H9 (cell line): ENCODE results near the gene UGT1A5. TPM values are rescaled to one million over a fixed set of nuclear protein-coding genes. Genes with fewer than 3 reads are reported as not detected.
"Not testable (repeated sequence)": the region's sequence is repeated elsewhere in the genome, so short reads cannot be mapped to it uniquely, and the experiment has no call there.

Experiments
- DNase-seq: peaks from one replicate; pipeline ENCODE4 v3.0.0-alpha.2; 2017
- H2AFZ ChIP-seq: one replicate; pipeline ENCODE4 v1.6.1; 2013; ENCODE audit warnings: mild to moderate bottlenecking, low read length, control low read depth, moderate library complexity
- H2AK5ac ChIP-seq: 2 replicates; pipeline ENCODE4 v1.6.1; 2013; ENCODE audit warnings: low read length, control low read depth, mixed read lengths; ENCODE audit not compliant: insufficient read length
- H2BK120ac ChIP-seq: one replicate; pipeline ENCODE4 v1.6.1; 2013; ENCODE audit warnings: low read depth, mild to moderate bottlenecking, low read length, control low read depth, inconsistent platforms; ENCODE audit not compliant: poor library complexity, severe bottlenecking
- H2BK12ac ChIP-seq: 2 replicates; pipeline ENCODE4 v1.6.1; 2013; ENCODE audit warnings: low read length, control low read depth, mixed read lengths, low read depth; ENCODE audit not compliant: insufficient read length
- H2BK15ac ChIP-seq: 2 replicates; pipeline ENCODE4 v1.6.1; 2013; ENCODE audit warnings: low read depth, low read length, control low read depth
- H2BK20ac ChIP-seq: one replicate; pipeline ENCODE4 v1.6.1; 2013; ENCODE audit warnings: low read depth, mild to moderate bottlenecking, low read length, control low read depth, inconsistent platforms; ENCODE audit not compliant: poor library complexity, severe bottlenecking
- H2BK5ac ChIP-seq: 2 replicates; pipeline ENCODE4 v1.6.1; 2013; ENCODE audit warnings: low read length, control low read depth, mixed read lengths; ENCODE audit not compliant: insufficient read length
- H3K14ac ChIP-seq: 2 replicates; pipeline ENCODE4 v1.6.1; 2013; ENCODE audit warnings: low read length, control low read depth; ENCODE audit not compliant: insufficient read depth
- H3K18ac ChIP-seq: 2 replicates; pipeline ENCODE4 v1.6.1; 2013; ENCODE audit warnings: low read depth, mild to moderate bottlenecking, mixed read lengths, low read length, control low read depth; ENCODE audit not compliant: insufficient read length
- H3K23ac ChIP-seq: 2 replicates; pipeline ENCODE4 v1.6.1; 2013; ENCODE audit warnings: low read length, control low read depth, mixed read lengths, low read depth; ENCODE audit not compliant: insufficient read length
- H3K23me2 ChIP-seq: 2 replicates; pipeline ENCODE4 v1.6.1; 2013; ENCODE audit warnings: low read depth, mild to moderate bottlenecking, mixed read lengths, low read length, control low read depth; ENCODE audit not compliant: insufficient read length, poor library complexity, severe bottlenecking
- H3K27ac ChIP-seq: 2 replicates; pipeline ENCODE4 v1.5.1; 2013; ENCODE audit warnings: low read length, control low read depth, mixed read lengths, low read depth; ENCODE audit not compliant: insufficient read length
- H3K27me3 ChIP-seq: 2 replicates; pipeline ENCODE4 v1.6.1; 2013; ENCODE audit warnings: low read length, control low read depth, inconsistent platforms; ENCODE audit not compliant: insufficient read depth
- H3K4ac ChIP-seq: 2 replicates; pipeline ENCODE4 v1.6.1; 2013; ENCODE audit warnings: low read depth, mild to moderate bottlenecking, control low read depth, inconsistent platforms, low read length, moderate library complexity
- H3K4me1 ChIP-seq: 2 replicates; pipeline ENCODE4 v1.6.1; 2013; ENCODE audit warnings: low read length, control low read depth, inconsistent platforms; ENCODE audit not compliant: insufficient read depth
- H3K4me2 ChIP-seq: 2 replicates; pipeline ENCODE4 v1.6.1; 2013; ENCODE audit warnings: low read length, control low read depth, mixed read lengths; ENCODE audit not compliant: insufficient read length, insufficient read depth
- H3K56ac ChIP-seq: 2 replicates; pipeline ENCODE4 v1.6.1; 2013; ENCODE audit warnings: low read depth, mild to moderate bottlenecking, mixed read lengths, low read length, control low read depth; ENCODE audit not compliant: insufficient read length
- H3K79me1 ChIP-seq: 2 replicates; pipeline ENCODE4 v1.6.1; 2013; ENCODE audit warnings: low read depth, mild to moderate bottlenecking, moderate library complexity, low read length, control low read depth, inconsistent platforms; ENCODE audit not compliant: insufficient read depth, poor library complexity, severe bottlenecking
- H3K79me2 ChIP-seq: 2 replicates; pipeline ENCODE4 v1.6.1; 2013; ENCODE audit warnings: low read length, control low read depth, inconsistent platforms; ENCODE audit not compliant: insufficient read depth
- H3K9ac ChIP-seq: 2 replicates; pipeline ENCODE4 v1.6.1; 2013; ENCODE audit warnings: low read length, control low read depth, mixed read lengths; ENCODE audit not compliant: insufficient read length; ENCODE audit errors: extremely low read depth
- H3K9me3 ChIP-seq: one replicate; pipeline ENCODE4 v1.6.1; 2013; ENCODE audit warnings: low read depth, low read length, inconsistent platforms; ENCODE audit not compliant: control insufficient read depth
- H3T11ph ChIP-seq: one replicate; pipeline ENCODE4 v1.6.1; 2013; ENCODE audit warnings: mild to moderate bottlenecking, low read length, control low read depth, inconsistent platforms
- H4K20me1 ChIP-seq: one replicate; pipeline ENCODE4 v1.6.1; 2013; ENCODE audit not compliant: control insufficient read depth, insufficient read length, insufficient read depth
- H4K5ac ChIP-seq: 2 replicates; pipeline ENCODE4 v1.6.1; 2013; ENCODE audit warnings: low read depth, mild to moderate bottlenecking, mixed read lengths, low read length, control low read depth; ENCODE audit not compliant: insufficient read length
- H4K8ac ChIP-seq: replicated peaks from 2 replicates; pipeline ENCODE4 v1.6.1; 2013; ENCODE audit warnings: low read length, control low read depth, mixed read lengths, low read depth; ENCODE audit not compliant: insufficient read length
- H4K91ac ChIP-seq: 2 replicates; pipeline ENCODE4 v1.6.1; 2013; ENCODE audit warnings: low read depth, mild to moderate bottlenecking, moderate library complexity, mixed read lengths, low read length, control low read depth; ENCODE audit not compliant: insufficient read length
- H3K27ac Mint-ChIP-seq, 3 experiments: 2 replicates in 2 of 3; 3 replicates in 1 of 3; pipeline ENCODE4 v1.8.0; 2020 to 2021; ENCODE audit warnings: mixed read lengths in 3 of 3, mild to moderate bottlenecking in 1 of 3, moderate library complexity in 1 of 3
- H3K27me3 Mint-ChIP-seq: 2 replicates; pipeline ENCODE4 v1.8.0; 2021; ENCODE audit warnings: low read depth, mild to moderate bottlenecking, moderate library complexity, mixed read lengths
- H3K36me3 Mint-ChIP-seq, 3 experiments: 2 replicates in 2 of 3; 3 replicates in 1 of 3; pipeline ENCODE4 v1.8.0; 2020 to 2021; ENCODE audit warnings: low read depth in 3 of 3, mixed read lengths in 3 of 3; ENCODE audit not compliant: insufficient read depth in 1 of 3
- H3K4me1 Mint-ChIP-seq, 2 experiments: 2 replicates each; pipeline ENCODE4 v1.8.0; 2020; ENCODE audit warnings: mixed read lengths in 2 of 2
- H3K4me3 Mint-ChIP-seq, 2 experiments: 2 replicates in 1 of 2; 3 replicates in 1 of 2; pipeline ENCODE4 v1.8.0; 2020 to 2021; ENCODE audit warnings: mild to moderate bottlenecking in 2 of 2, mixed read lengths in 2 of 2, moderate library complexity in 1 of 2
- H3K9me3 Mint-ChIP-seq, 2 experiments: 2 replicates in 1 of 2; 3 replicates in 1 of 2; pipeline ENCODE4 v1.8.0; 2020; ENCODE audit warnings: mild to moderate bottlenecking in 2 of 2, mixed read lengths in 2 of 2, moderate library complexity in 1 of 2
- WGBS: extraction: QIAGEN DNeasy Blood & Tissue Kit; methylation state at CpG from one replicate; pipeline ENCODE4 v1.1.7; 2013; ENCODE audit warnings: missing lambda C conversion rate, low lambda C conversion rate, mixed read lengths; ENCODE audit not compliant: insufficient read length; ENCODE audit errors: extremely low coverage; 5-methylcytosine and 5-hydroxymethylcytosine counted together
- total RNA-seq: library from RNA; stranded (reverse); gene quantifications from 2 replicates; pipeline ENCODE4 v1.2.1, GENCODE V29; 2021
- TF ChIP-seq, protein P1 (sequence below): fragments of 200-600 bp; sonication (generic); conservative IDR thresholded peaks from 3 replicates; pipeline ENCODE4 v1.8.0; 2021; ENCODE audit warnings: antibody characterized with exemption, mild to moderate bottlenecking

Gene UGT1A5
- total RNA-seq, 1 experiment from 2014 or later = not detected

DNA sequence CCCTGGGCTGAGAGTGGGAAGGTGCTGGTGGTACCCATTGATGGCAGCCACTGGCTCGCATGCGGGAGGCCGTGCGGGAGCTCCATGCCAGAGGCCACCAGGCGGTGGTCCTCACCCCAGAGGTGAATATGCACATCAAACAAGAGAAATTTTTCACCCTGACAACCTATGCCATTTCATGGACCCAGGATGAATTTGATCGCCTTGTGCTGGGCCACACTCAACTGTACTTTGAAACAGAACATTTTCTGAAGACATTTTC is 34.5 kb downstream of the UGT1A5 start:
- Histone ChIP-seq H3K79me1 (no peaks in the 10 kb centered on the region), H3K18ac (no peak overlapping the region), H3K4ac (no peak overlapping the region), H3K4me2 (no peak overlapping the region), H2BK15ac (no peak overlapping the region), H2BK5ac (no peak overlapping the region), H3K27me3 (no peaks in the 10 kb centered on the region), H2BK12ac (no peak overlapping the region), H2BK120ac (no peak overlapping the region), H3K9ac (no peak overlapping the region), H3K14ac (no peak overlapping the region), H3K56ac (no peak overlapping the region), H4K5ac (no peak overlapping the region), H2AFZ (no peak overlapping the region), H3K23me2 (no peaks in the 10 kb centered on the region), H4K91ac (no peak overlapping the region), H3K79me2 (no peaks in the 10 kb centered on the region), H3K27ac (no peak overlapping the region), H3K4me1 (no peaks in the 10 kb centered on the region), H4K8ac (no peak overlapping the region), H3K9me3 (no peaks in the 10 kb centered on the region), H3T11ph (no peak overlapping the region), H4K20me1 (no peaks in the 10 kb centered on the region), H3K23ac (no peak overlapping the region), H2BK20ac (no peak overlapping the region), H2AK5ac (no peak overlapping the region)
- no CpG with 5 or more reads among the region's 6 CpGs for WGBS
- Mint-ChIP-seq H3K4me3 (no peak overlapping the region), H3K9me3 (peaks cover 38 to 46% of the 10 kb centered on the region in 2 experiments), H3K36me3 (peaks cover 8 to 19% (median 9%) of the 10 kb centered on the region in 3 experiments; a peak in 5 of 7 replicates), H3K27me3 (peaks cover 14% of the 10 kb centered on the region), H3K27ac (no peak overlapping the region), H3K4me1 (no peaks in the 10 kb centered on the region)
- TF ChIP-seq, protein P1, sequence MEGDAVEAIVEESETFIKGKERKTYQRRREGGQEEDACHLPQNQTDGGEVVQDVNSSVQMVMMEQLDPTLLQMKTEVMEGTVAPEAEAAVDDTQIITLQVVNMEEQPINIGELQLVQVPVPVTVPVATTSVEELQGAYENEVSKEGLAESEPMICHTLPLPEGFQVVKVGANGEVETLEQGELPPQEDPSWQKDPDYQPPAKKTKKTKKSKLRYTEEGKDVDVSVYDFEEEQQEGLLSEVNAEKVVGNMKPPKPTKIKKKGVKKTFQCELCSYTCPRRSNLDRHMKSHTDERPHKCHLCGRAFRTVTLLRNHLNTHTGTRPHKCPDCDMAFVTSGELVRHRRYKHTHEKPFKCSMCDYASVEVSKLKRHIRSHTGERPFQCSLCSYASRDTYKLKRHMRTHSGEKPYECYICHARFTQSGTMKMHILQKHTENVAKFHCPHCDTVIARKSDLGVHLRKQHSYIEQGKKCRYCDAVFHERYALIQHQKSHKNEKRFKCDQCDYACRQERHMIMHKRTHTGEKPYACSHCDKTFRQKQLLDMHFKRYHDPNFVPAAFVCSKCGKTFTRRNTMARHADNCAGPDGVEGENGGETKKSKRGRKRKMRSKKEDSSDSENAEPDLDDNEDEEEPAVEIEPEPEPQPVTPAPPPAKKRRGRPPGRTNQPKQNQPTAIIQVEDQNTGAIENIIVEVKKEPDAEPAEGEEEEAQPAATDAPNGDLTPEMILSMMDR = no peak
- DNase-seq = no peak

- H3K56ac ChIP-seq, H4K91ac ChIP-seq: not testable (repeated sequence)
- WGBS = no CpG with 5 or more reads among the region's 2 CpGs
These were observed 38.0 kb downstream of the UGT1A5 start for GRCh38 chr2:233750689-233751088.

More at GRCh38 chr2:233750689-233751088, 38.0 kb downstream of the UGT1A5 start:
- not testable (repeated sequence) for H2BK5ac ChIP-seq, H3K79me2 ChIP-seq, H2BK20ac ChIP-seq, H2BK12ac ChIP-seq, H3K27ac ChIP-seq, H4K8ac ChIP-seq, H3K9ac ChIP-seq, H2AFZ ChIP-seq, H4K5ac ChIP-seq, H2BK120ac ChIP-seq, H3K4ac ChIP-seq, H3K4me1 Mint-ChIP-seq, H3K4me2 ChIP-seq, H3K14ac ChIP-seq, H3K18ac ChIP-seq, H3K23ac ChIP-seq, H3K27ac Mint-ChIP-seq, H2AK5ac ChIP-seq, H3K27me3 ChIP-seq, H3K9me3 ChIP-seq, H3K79me1 ChIP-seq, H3T11ph ChIP-seq, H3K4me1 ChIP-seq, H3K4me3 Mint-ChIP-seq, DNase-seq, H2BK15ac ChIP-seq, H4K20me1 ChIP-seq, H3K23me2 ChIP-seq
- Mint-ChIP-seq H3K36me3 (peaks cover 8 to 19% (median 9%) of the 10 kb centered on the region in 3 experiments; a peak in 6 of 7 replicates), H3K27me3 (peaks cover 22% of the 10 kb centered on the region), H3K9me3 (peaks cover 44 to 49% of the 10 kb centered on the region in 2 experiments)
